Testis (tissue), 2 donors: ENCODE measurements around the gene BRSK2.

ENCODE experiments used
- POLR2A ChIP-seq: fragments of 450-650 bp; IDR thresholded peaks from one replicate; pipeline ENCODE4 v1.6.1; 2017; ENCODE audit warnings: antibody characterized with exemption, mild to moderate bottlenecking, moderate library complexity
- TF ChIP-seq, protein P1 (sequence below), 3 experiments: fragments of 450-650 bp in 2 of 3; fragments of 200-600 bp in 1 of 3; sonication (generic) in 1 of 3; IDR thresholded peaks; one replicate each; pipeline ENCODE4 v1.5.1; 2016 to 2019; ENCODE audit warnings: antibody characterized with exemption in 3 of 3, mild to moderate bottlenecking in 2 of 3, moderate library complexity in 1 of 3

DNA sequence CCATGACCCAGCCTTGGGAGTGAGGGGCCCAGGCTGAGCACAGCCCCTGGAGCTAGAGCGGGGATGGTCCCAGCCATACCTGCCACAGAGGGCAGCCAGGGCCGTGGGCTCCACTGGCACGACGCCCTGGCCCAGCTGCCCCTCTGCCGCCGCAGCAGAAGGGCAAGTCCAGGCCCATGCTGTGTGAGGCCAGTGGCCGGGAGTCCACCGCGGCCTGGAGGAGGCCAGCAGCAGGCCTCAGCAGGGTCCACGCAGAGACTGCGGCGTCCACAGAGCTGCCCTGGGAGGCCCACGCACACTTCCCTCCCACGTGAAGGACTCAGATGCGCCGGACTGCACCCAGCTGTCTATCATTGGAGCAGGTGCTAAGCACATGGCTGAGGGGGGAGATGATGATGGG, 73.3 kb downstream of the BRSK2 start:
- TF ChIP-seq POLR2A: no peak
- TF ChIP-seq, protein P1, sequence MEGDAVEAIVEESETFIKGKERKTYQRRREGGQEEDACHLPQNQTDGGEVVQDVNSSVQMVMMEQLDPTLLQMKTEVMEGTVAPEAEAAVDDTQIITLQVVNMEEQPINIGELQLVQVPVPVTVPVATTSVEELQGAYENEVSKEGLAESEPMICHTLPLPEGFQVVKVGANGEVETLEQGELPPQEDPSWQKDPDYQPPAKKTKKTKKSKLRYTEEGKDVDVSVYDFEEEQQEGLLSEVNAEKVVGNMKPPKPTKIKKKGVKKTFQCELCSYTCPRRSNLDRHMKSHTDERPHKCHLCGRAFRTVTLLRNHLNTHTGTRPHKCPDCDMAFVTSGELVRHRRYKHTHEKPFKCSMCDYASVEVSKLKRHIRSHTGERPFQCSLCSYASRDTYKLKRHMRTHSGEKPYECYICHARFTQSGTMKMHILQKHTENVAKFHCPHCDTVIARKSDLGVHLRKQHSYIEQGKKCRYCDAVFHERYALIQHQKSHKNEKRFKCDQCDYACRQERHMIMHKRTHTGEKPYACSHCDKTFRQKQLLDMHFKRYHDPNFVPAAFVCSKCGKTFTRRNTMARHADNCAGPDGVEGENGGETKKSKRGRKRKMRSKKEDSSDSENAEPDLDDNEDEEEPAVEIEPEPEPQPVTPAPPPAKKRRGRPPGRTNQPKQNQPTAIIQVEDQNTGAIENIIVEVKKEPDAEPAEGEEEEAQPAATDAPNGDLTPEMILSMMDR (IDR thresholded peaks at IDR 0.05): no peak
